Stimulated activated CD4-positive, alpha-beta T cell treated with anti-CD3 and anti-CD28 coated beads, TNF-alpha, amount 100 ng/mL, for 4 hours (primary cell): ENCODE data around the gene CXorf51A.
"Not testable (repeated sequence)": the region's sequence is repeated elsewhere in the genome, so short reads cannot be mapped to it uniquely, and the experiment has no call there.

Experiments
- DNase-seq, 3 experiments: peaks; one replicate each; pipeline ENCODE4 v3.0.0-alpha.2; 2020; ENCODE audit warnings: low read depth in 3 of 3

Gene CXorf51A

GRCh38 chrX:146814644-146815043, at the start of gene CXorf51A:
TSS of gene CXorf51A (minus strand) at chrX:146814744. CDS start at chrX:146814723, 21 bp downstream.
- not testable (repeated sequence) for DNase-seq

DNA sequence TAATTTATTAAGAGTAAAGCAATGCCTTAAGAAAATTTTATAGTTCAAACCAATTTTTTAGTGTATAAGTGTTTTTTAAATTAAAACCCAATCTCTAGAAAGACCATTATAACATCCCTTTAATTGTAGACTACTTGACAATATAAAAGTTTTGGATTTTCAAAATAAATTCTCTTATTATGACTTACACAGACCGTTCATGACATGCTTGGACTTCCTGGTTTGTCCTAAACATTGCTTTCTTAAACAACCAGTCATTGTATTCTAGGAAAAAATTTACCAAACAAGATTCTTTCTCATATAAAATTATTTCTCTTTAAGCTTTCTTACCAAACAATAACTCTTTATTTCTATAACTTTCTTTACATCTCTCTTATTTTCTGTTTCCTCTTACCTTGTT, 49.0 kb upstream of the CXorf51A start:
- no peak for DNase-seq

DNA sequence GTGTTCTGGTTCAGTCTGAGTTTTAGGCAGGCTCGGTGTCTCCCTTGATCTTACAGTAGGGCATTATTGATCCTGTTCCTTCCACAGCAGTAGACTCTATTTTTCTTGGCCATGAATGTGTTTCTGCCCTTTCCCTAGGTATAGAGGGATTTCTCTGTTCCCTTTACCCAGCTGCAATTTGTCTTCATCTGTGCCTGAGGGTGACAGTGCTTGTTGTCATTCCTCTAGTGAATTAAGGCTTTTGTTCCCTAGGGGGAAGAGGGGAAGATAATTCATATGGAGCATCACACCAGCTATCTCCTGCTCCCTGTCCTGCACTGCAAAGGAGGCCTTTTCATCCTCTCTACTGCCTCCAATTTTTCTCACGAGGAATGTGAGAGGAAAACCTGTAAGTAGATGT, 39.7 kb upstream of the CXorf51A start:
- DNase-seq = no peak

DNA sequence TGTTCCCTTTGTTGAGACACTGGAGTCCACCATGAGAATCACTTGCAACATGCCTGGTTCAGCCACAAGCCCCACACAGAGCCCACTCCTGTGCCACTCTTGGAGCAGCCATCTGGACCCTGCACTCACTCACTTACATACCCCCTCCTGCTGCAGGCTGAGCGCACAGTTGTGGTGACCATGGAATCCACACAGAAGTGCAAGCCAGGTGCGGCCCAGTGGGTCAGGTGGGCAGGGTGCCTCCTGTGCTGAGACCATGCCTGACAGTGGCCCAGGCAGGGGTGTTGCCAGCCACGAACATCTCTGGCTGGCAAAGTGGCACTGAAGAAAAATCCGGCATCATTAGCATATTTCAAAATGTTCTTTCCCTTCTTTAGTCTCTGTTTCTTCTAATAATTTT, 17.4 kb upstream of the CXorf51A start:
- DNase-seq = no peak

GRCh38 chrX:146809471-146809870, 5.1 kb downstream of the CXorf51A start, which contains the start of gene CXorf51B:
TSS of gene CXorf51B (plus strand) at chrX:146809771. CDS start at chrX:146809792, 21 bp downstream.
- DNase-seq = not testable (repeated sequence)
